ENCODE measurements around the gene WNK2.

GRCh38 chr9:93308158-93308602, 124.2 kb downstream of the WNK2 start:
- TF ChIP-seq EP300 (IDR thresholded peaks at IDR 0.05) (no peak), POLR2A (IDR thresholded peaks at IDR 0.05; ENCODE audit: low read depth) (no peak)

All from esophagus muscularis mucosa (tissue), 2 donors.